HepG2 (cell line): ENCODE results near the gene TMEM218. TPM values are rescaled to one million over a fixed set of nuclear protein-coding genes. Genes with fewer than 3 reads are reported as not detected.

Experiments
- ARID2 ChIP-seq: sonication (generic); formaldehyde crosslinking; IDR thresholded peaks from 2 replicates; pipeline ENCODE4 v1.8.1; 2022; ENCODE audit warnings: mild to moderate bottlenecking, missing genetic modification reagents, borderline replicate concordance
- ARID4A ChIP-seq: sonication (generic); formaldehyde crosslinking; IDR thresholded peaks from 2 replicates; pipeline ENCODE4 v1.5.0; 2020; ENCODE audit warnings: mild to moderate bottlenecking, missing genetic modification reagents, borderline replicate concordance
- CCDC6 ChIP-seq: sonication (generic); formaldehyde crosslinking; IDR thresholded peaks from 2 replicates; pipeline ENCODE4 v1.8.1; 2022; ENCODE audit warnings: mild to moderate bottlenecking, missing genetic modification reagents, moderate library complexity
- ESRRA ChIP-seq: sonication (generic); formaldehyde crosslinking; IDR thresholded peaks from 2 replicates; pipeline ENCODE4 v1.5.1; 2020; ENCODE audit warnings: mild to moderate bottlenecking, low read depth, missing genetic modification reagents
- FOXO4 ChIP-seq: sonication (generic); formaldehyde crosslinking; conservative IDR thresholded peaks from 2 replicates; pipeline ENCODE4 v1.8.1; 2023; ENCODE audit warnings: missing genetic modification reagents
- HNF4A ChIP-seq: sonication (generic); formaldehyde crosslinking; IDR thresholded peaks from 2 replicates; pipeline ENCODE4 v1.4.0; 2020; ENCODE audit warnings: missing genetic modification reagents
- IKZF4 ChIP-seq: sonication (generic); formaldehyde crosslinking; IDR thresholded peaks from 2 replicates; pipeline ENCODE4 v1.5.1; 2020; ENCODE audit warnings: borderline replicate concordance, mild to moderate bottlenecking, low read depth, missing genetic modification reagents; ENCODE audit errors: not compliant biosample characterization
- KAT8 ChIP-seq: IDR thresholded peaks from 2 replicates; pipeline ENCODE4 v1.6.1; 2016; ENCODE audit warnings: missing genetic modification reagents, missing compliant biosample characterization
- MAZ ChIP-seq, 2 experiments: sonication (generic) in 1 of 2; formaldehyde crosslinking in 1 of 2; IDR thresholded peaks; 2 replicates each; pipeline versions ENCODE4 v1.5.0 to v1.6.1; 2012 to 2020; ENCODE audit warnings: low read depth in 2 of 2, mild to moderate bottlenecking in 2 of 2, borderline replicate concordance in 1 of 2, improper control_type of control experiment in 1 of 2, low read length in 1 of 2, missing genetic modification reagents in 1 of 2, moderate library complexity in 1 of 2
- NCOA1 ChIP-seq: sonication (generic); formaldehyde crosslinking; IDR thresholded peaks from 2 replicates; pipeline ENCODE4 v1.9.0; 2021; ENCODE audit warnings: missing genetic modification reagents
- NFYB ChIP-seq: sonication (generic); formaldehyde crosslinking; IDR thresholded peaks from 2 replicates; pipeline ENCODE4 v1.4.0; 2020; ENCODE audit warnings: missing genetic modification reagents
- PBX2 ChIP-seq: IDR thresholded peaks from 2 replicates; pipeline ENCODE4 v1.6.1; 2016; ENCODE audit warnings: control low read depth
- PITX1 ChIP-seq: sonication (generic); formaldehyde crosslinking; IDR thresholded peaks from 2 replicates; pipeline ENCODE4 v1.5.1; 2020; ENCODE audit warnings: mild to moderate bottlenecking, missing genetic modification reagents
- POLR2G ChIP-seq: fragments of 200-400 bp; formaldehyde crosslinking; IDR thresholded peaks from 2 replicates; pipeline ENCODE4 v1.6.1; 2018; ENCODE audit warnings: mild to moderate bottlenecking, low read depth, low read length, moderate library complexity
- SCMH1 ChIP-seq: sonication (generic); formaldehyde crosslinking; IDR thresholded peaks from 2 replicates; pipeline ENCODE4 v1.9.0; 2021; ENCODE audit warnings: missing genetic modification reagents, mild to moderate bottlenecking, borderline replicate concordance
- SP5 ChIP-seq: IDR thresholded peaks from 2 replicates; pipeline ENCODE4 v1.6.1; 2016; ENCODE audit warnings: low read depth, borderline replicate concordance
- ZBTB39 ChIP-seq: sonication (generic); formaldehyde crosslinking; IDR thresholded peaks from 2 replicates; pipeline ENCODE4 v1.5.0; 2020; ENCODE audit warnings: missing genetic modification reagents
- ZNF501 ChIP-seq: sonication (generic); formaldehyde crosslinking; IDR thresholded peaks from 2 replicates; pipeline ENCODE4 v1.5.1; 2020; ENCODE audit warnings: mild to moderate bottlenecking, moderate library complexity, missing genetic modification reagents
- ZNF883 ChIP-seq: sonication (generic); formaldehyde crosslinking; IDR thresholded peaks from 2 replicates; pipeline ENCODE4 v1.5.1; 2020; ENCODE audit warnings: mild to moderate bottlenecking, missing genetic modification reagents; ENCODE audit errors: not compliant biosample characterization
- polyA plus RNA-seq, 8 experiments: library from polyadenylated mRNA; depleted of rRNA in 3 of 8; stranded (reverse) in 7 of 8; unstranded in 1 of 8; fragments of >200 nt; fragmentation: Illumina TruSeq in 4 of 8; extraction: Trizol in 4 of 8; gene quantifications; 2 replicates each; pipeline versions ENCODE4 v1.2.1 to v1.2.3, GENCODE V29; 2011 to 2016; ENCODE audit warnings: low read depth in 4 of 8, missing spikeins in 1 of 8, mixed read lengths in 1 of 8; ENCODE audit not compliant: insufficient read depth in 1 of 8
- total RNA-seq, 5 experiments: library from RNA; depleted of rRNA; stranded (reverse); fragments of >200 nt; fragmentation: Illumina TruSeq; extraction: Trizol; gene quantifications; 2 replicates each; pipeline ENCODE4 v1.2.3, GENCODE V29; 2016; ENCODE audit warnings: low read depth in 1 of 5

TMEM218 gene
- total and polyA plus RNA-seq, 2 of the 13 experiments (the other 11 are each of a cell fraction or from before 2014, with no cell fraction given), result 11.8 to 14.0 TPM

- TF ChIP-seq PBX2 (CRISPR knock-in tag) (peak; percentile 96), FOXO4 (CRISPR knock-in tag) (0 out of 2 replicates have a peak, but pooled peaks have one; percentile 72), ZNF883 (CRISPR knock-in tag) (peak; percentile 35), ARID2 (no peak), ESRRA (no peak), CCDC6 (CRISPR knock-in tag) (no peak), KAT8 (CRISPR knock-in tag) (peak; percentile 78), IKZF4 (peak; percentile 70), NFYB (CRISPR knock-in tag) (peak; percentile 94), NCOA1 (CRISPR knock-in tag) (0 out of 2 replicates have a peak, but pooled peaks have one; percentile 22), SCMH1 (CRISPR knock-in tag) (no peak), ZNF501 (peak; percentile 60), SP5 (CRISPR knock-in tag) (0 out of 2 replicates have a peak, but pooled peaks have one; percentile 7), MAZ (IDR thresholded peaks at IDR 0.05; ENCODE audit: borderline replicate concordance, low read depth, low read length) (peak; percentile 54; the same call in 1 of the 2 replicates), MAZ (CRISPR knock-in tag; IDR thresholded peaks at IDR 0.05; ENCODE audit: low read depth) (peak; percentile 44), ARID4A (CRISPR knock-in tag) (peak; percentile 64; the same call in 1 of the 2 replicates), POLR2G (peak; percentile 82), HNF4A (0 out of 2 replicates have a peak, but pooled peaks have one; percentile 34), ZBTB39 (CRISPR knock-in tag) (no peak), PITX1 (CRISPR knock-in tag) (peak; percentile 62)
Measured at GRCh38 chr11:125111343-125112207, at the start of gene TMEM218 (continued).
